ENCODE results near the gene RERE.

The RERE gene

GRCh38 chr1:8423692-8424538, 393.5 kb downstream of the RERE start:
- peaks cover 61% of the 10 kb centered on the region for H3K36me3 ChIP-seq (ENCODE audit: control insufficient read depth, low read length)
- no peaks in the 10 kb centered on the region for H3K9me3 ChIP-seq (ENCODE audit: control insufficient read depth, insufficient read depth, low read length)
- peak overlapping the region; percentile 87 for H3K4me3 ChIP-seq (ENCODE audit: low read length)
- H3K9me2 ChIP-seq (replicated peaks; ENCODE audit: control insufficient read depth, low read length), result no peaks in the 10 kb centered on the region
- no peak for TF ChIP-seq CTCF (IDR thresholded peaks at IDR 0.05; ENCODE audit: low read depth, low read length, poor library complexity, severe bottlenecking)
- TF ChIP-seq EZH2phosphoT487 (IDR thresholded peaks at IDR 0.05; ENCODE audit: borderline replicate concordance, low read length), result no peak
- peak overlapping the region; percentile 98 for H3K27ac ChIP-seq (ENCODE audit: low read depth, low read length)
- peaks cover 83% of the 10 kb centered on the region for H3K4me1 ChIP-seq (ENCODE audit: control insufficient read depth, low read length)
- peaks cover 40% of the 10 kb centered on the region for H3F3A ChIP-seq (ENCODE audit: control insufficient read depth, insufficient read depth)
- peak overlapping the region; percentile 96 for H3K4me2 ChIP-seq (ENCODE audit: low read length)
- no peaks in the 10 kb centered on the region for H3K27me3 ChIP-seq (ENCODE audit: control insufficient read depth, low read length)
- H3K79me2 ChIP-seq (ENCODE audit: control insufficient read depth, low read length), result peaks cover 69% of the 10 kb centered on the region
- peaks cover 6% of the 10 kb centered on the region; the same call in 1 of the 2 replicates for H4K20me1 ChIP-seq (ENCODE audit: control insufficient read depth, insufficient read depth, low read depth, low read length)

GRCh38 chr1:8423269-8423691, 394.2 kb downstream of the RERE start:
- Histone ChIP-seq H3K9me2 (replicated peaks; ENCODE audit: control insufficient read depth, low read length) (no peaks in the 10 kb centered on the region), H3K36me3 (ENCODE audit: control insufficient read depth, low read length) (peaks cover 68% of the 10 kb centered on the region), H3F3A (ENCODE audit: control insufficient read depth, insufficient read depth) (peaks cover 34% of the 10 kb centered on the region), H3K9me3 (ENCODE audit: control insufficient read depth, insufficient read depth, low read length) (no peaks in the 10 kb centered on the region), H3K4me1 (ENCODE audit: control insufficient read depth, low read length) (peaks cover 83% of the 10 kb centered on the region), H4K20me1 (ENCODE audit: control insufficient read depth, insufficient read depth, low read depth, low read length) (peaks cover 7% of the 10 kb centered on the region), H3K79me2 (ENCODE audit: control insufficient read depth, low read length) (peaks cover 76% of the 10 kb centered on the region), H3K4me2 (ENCODE audit: low read length) (peak overlapping the region; percentile 96), H3K27ac (ENCODE audit: low read depth, low read length) (peak overlapping the region; percentile 86), H3K4me3 (ENCODE audit: low read length) (peak overlapping the region; percentile 87), H3K27me3 (ENCODE audit: control insufficient read depth, low read length) (no peaks in the 10 kb centered on the region)
- no peak for TF ChIP-seq EZH2phosphoT487 (IDR thresholded peaks at IDR 0.05; ENCODE audit: borderline replicate concordance, low read length)
- no peak for TF ChIP-seq CTCF (IDR thresholded peaks at IDR 0.05; ENCODE audit: low read depth, low read length, poor library complexity, severe bottlenecking)

- Histone ChIP-seq H3K9me2 (replicated peaks; ENCODE audit: control insufficient read depth, low read length) (no peaks in the 10 kb centered on the region), H3K4me3 (ENCODE audit: low read length) (peak overlapping the region; percentile 87), H3K36me3 (ENCODE audit: control insufficient read depth, low read length) (peaks cover 70% of the 10 kb centered on the region), H3K27ac (ENCODE audit: low read depth, low read length) (peak overlapping the region; percentile 86), H4K20me1 (ENCODE audit: control insufficient read depth, insufficient read depth, low read depth, low read length) (peaks cover 10% of the 10 kb centered on the region), H3K9me3 (ENCODE audit: control insufficient read depth, insufficient read depth, low read length) (no peaks in the 10 kb centered on the region), H3K27me3 (ENCODE audit: control insufficient read depth, low read length) (no peaks in the 10 kb centered on the region), H3F3A (ENCODE audit: control insufficient read depth, insufficient read depth) (peaks cover 28% of the 10 kb centered on the region), H3K79me2 (ENCODE audit: control insufficient read depth, low read length) (peaks cover 82% of the 10 kb centered on the region), H3K4me1 (ENCODE audit: control insufficient read depth, low read length) (peaks cover 83% of the 10 kb centered on the region), H3K4me2 (ENCODE audit: low read length) (peak overlapping the region; percentile 96)
- no peak for TF ChIP-seq CTCF (IDR thresholded peaks at IDR 0.05; ENCODE audit: low read depth, low read length, poor library complexity, severe bottlenecking)
- no peak for TF ChIP-seq EZH2phosphoT487 (IDR thresholded peaks at IDR 0.05; ENCODE audit: borderline replicate concordance, low read length)
These were observed 394.8 kb downstream of the RERE start for GRCh38 chr1:8422510-8423268.
